Vagina (tissue), 2 donors: Measurements from ENCODE around the gene ENOX1.

Experiments
- CTCF ChIP-seq, 3 experiments: fragments of 450-650 bp in 2 of 3; fragments of 200-600 bp in 1 of 3; sonication (generic) in 1 of 3; IDR thresholded peaks; one replicate each; pipeline ENCODE4 v1.5.1; 2017 to 2019; ENCODE audit warnings: antibody characterized with exemption in 3 of 3, mild to moderate bottlenecking in 2 of 3, moderate library complexity in 2 of 3
- POLR2A ChIP-seq, 2 donors: fragments of 450-650 bp; IDR thresholded peaks; one replicate each; pipeline ENCODE4 v1.6.1; 2017; ENCODE audit warnings: antibody characterized with exemption in 2 of 2, mild to moderate bottlenecking in 2 of 2, moderate library complexity in 2 of 2
- POLR2AphosphoS5 ChIP-seq, 2 donors: sonication (generic); formaldehyde crosslinking; IDR thresholded peaks; one replicate each; pipeline ENCODE4 v1.9.0; 2017; ENCODE audit warnings: antibody characterized with exemption in 2 of 2, mild to moderate bottlenecking in 2 of 2, low read depth in 1 of 2; ENCODE audit not compliant: insufficient read depth in 1 of 2

- TF ChIP-seq CTCF (IDR thresholded peaks at IDR 0.05) (no peak), POLR2A (IDR thresholded peaks at IDR 0.05) (no peak), POLR2AphosphoS5 (IDR thresholded peaks at IDR 0.05; ENCODE audit: insufficient read depth in 1 of 2, low read depth in 1 of 2) (no peak)
Observed at GRCh38 chr13:43391036-43391435, 395.7 kb downstream of the ENOX1 start.
